ENCODE data around the gene DOCK1. TPM values are rescaled to one million over a fixed set of nuclear protein-coding genes. Genes with fewer than 3 reads are reported as not detected.

The DOCK1 gene
- total RNA-seq, 2 experiments from 2014 or later: 0.13 TPM; not detected in 1

GRCh38 chr10:127346604-127347003, 441.4 kb downstream of the DOCK1 start:
- H3K36me3 Mint-ChIP-seq (ENCODE audit: low read depth): no peaks in the 10 kb centered on the region
- no peak for DNase-seq
- ChIA-PET POLR2A (no interaction called here), CTCF (no interaction called here)
- H3K4me3 Mint-ChIP-seq: no peak overlapping the region
- H3K27me3 Mint-ChIP-seq: no peaks in the 10 kb centered on the region
- H3K4me1 Mint-ChIP-seq: no peaks in the 10 kb centered on the region
- H3K9me3 Mint-ChIP-seq: no peaks in the 10 kb centered on the region
- no peak overlapping the region for H3K27ac Mint-ChIP-seq

- Mint-ChIP-seq H3K4me1 (no peaks in the 10 kb centered on the region), H3K27me3 (no peaks in the 10 kb centered on the region), H3K36me3 (ENCODE audit: low read depth) (no peaks in the 10 kb centered on the region), H3K27ac (no peak overlapping the region), H3K4me3 (no peak overlapping the region), H3K9me3 (no peaks in the 10 kb centered on the region)
- ChIA-PET POLR2A (no interaction called here), CTCF (interaction anchor here (0.7 kb wide), 1 partner anchor 337 kb away, joined by 3 read pairs; no protein-coding TSS in a partner anchor)
- DNase-seq: no peak
These were observed 442.2 kb downstream of the DOCK1 start for GRCh38 chr10:127347202-127347959.

GRCh38 chr10:127349737-127350136, 444.5 kb downstream of the DOCK1 start:
- no peak for DNase-seq
- Mint-ChIP-seq H3K9me3 (no peaks in the 10 kb centered on the region), H3K36me3 (ENCODE audit: low read depth) (no peaks in the 10 kb centered on the region), H3K4me1 (no peaks in the 10 kb centered on the region), H3K27me3 (no peaks in the 10 kb centered on the region), H3K27ac (no peak overlapping the region), H3K4me3 (no peak overlapping the region)
- POLR2A ChIA-PET: no interaction called here
- CTCF ChIA-PET: no interaction called here

- no peaks in the 10 kb centered on the region for H3K36me3 Mint-ChIP-seq (ENCODE audit: low read depth)
- no peak for DNase-seq
- no peaks in the 10 kb centered on the region for H3K9me3 Mint-ChIP-seq
- no peaks in the 10 kb centered on the region for H3K27me3 Mint-ChIP-seq
- no peak overlapping the region for H3K4me3 Mint-ChIP-seq
- POLR2A ChIA-PET: no interaction called here
- no peaks in the 10 kb centered on the region for H3K4me1 Mint-ChIP-seq
- CTCF ChIA-PET: no interaction called here
- no peak overlapping the region for H3K27ac Mint-ChIP-seq
These were observed 446.3 kb downstream of the DOCK1 start for GRCh38 chr10:127351542-127351941.

- no peaks in the 10 kb centered on the region for H3K27me3 Mint-ChIP-seq
- H3K4me1 Mint-ChIP-seq: no peaks in the 10 kb centered on the region
- H3K27ac Mint-ChIP-seq: no peak overlapping the region
- ChIA-PET CTCF (no interaction called here), POLR2A (no interaction called here)
- H3K36me3 Mint-ChIP-seq (ENCODE audit: low read depth): no peaks in the 10 kb centered on the region
- no peaks in the 10 kb centered on the region for H3K9me3 Mint-ChIP-seq
- DNase-seq: no peak
- no peak overlapping the region for H3K4me3 Mint-ChIP-seq
These were observed 448.3 kb downstream of the DOCK1 start for GRCh38 chr10:127353544-127353943.

- H3K36me3 Mint-ChIP-seq (ENCODE audit: low read depth): no peaks in the 10 kb centered on the region
- no peak overlapping the region for H3K4me3 Mint-ChIP-seq
- no peaks in the 10 kb centered on the region for H3K9me3 Mint-ChIP-seq
- CTCF ChIA-PET: no interaction called here
- POLR2A ChIA-PET: no interaction called here
- no peak for DNase-seq
- H3K27me3 Mint-ChIP-seq: no peaks in the 10 kb centered on the region
- no peak overlapping the region for H3K27ac Mint-ChIP-seq
- H3K4me1 Mint-ChIP-seq: no peaks in the 10 kb centered on the region
These were observed 449.0 kb downstream of the DOCK1 start for GRCh38 chr10:127354255-127354654.

- H3K4me3 Mint-ChIP-seq: no peak overlapping the region
- no peaks in the 10 kb centered on the region for H3K36me3 Mint-ChIP-seq (ENCODE audit: low read depth)
- no peaks in the 10 kb centered on the region for H3K27me3 Mint-ChIP-seq
- no peaks in the 10 kb centered on the region for H3K4me1 Mint-ChIP-seq
- H3K27ac Mint-ChIP-seq: no peak overlapping the region
- ChIA-PET POLR2A (no interaction called here), CTCF (no interaction called here)
- H3K9me3 Mint-ChIP-seq: no peaks in the 10 kb centered on the region
- DNase-seq: no peak
These were observed 449.8 kb downstream of the DOCK1 start for GRCh38 chr10:127354992-127355391.

GRCh38 chr10:127356360-127356759, 451.1 kb downstream of the DOCK1 start:
- ChIA-PET CTCF (no interaction called here), POLR2A (no interaction called here)
- Mint-ChIP-seq H3K36me3 (ENCODE audit: low read depth) (no peaks in the 10 kb centered on the region), H3K27ac (no peak overlapping the region), H3K4me3 (no peak overlapping the region), H3K9me3 (no peaks in the 10 kb centered on the region), H3K27me3 (no peaks in the 10 kb centered on the region), H3K4me1 (no peaks in the 10 kb centered on the region)
- no peak for DNase-seq

- H3K9me3 Mint-ChIP-seq: no peaks in the 10 kb centered on the region
- H3K4me3 Mint-ChIP-seq: no peak overlapping the region
- CTCF ChIA-PET: no interaction called here
- H3K4me1 Mint-ChIP-seq: no peaks in the 10 kb centered on the region
- DNase-seq: no peak
- no peaks in the 10 kb centered on the region for H3K27me3 Mint-ChIP-seq
- H3K27ac Mint-ChIP-seq: no peak overlapping the region
- POLR2A ChIA-PET: no interaction called here
- H3K36me3 Mint-ChIP-seq (ENCODE audit: low read depth): no peaks in the 10 kb centered on the region
These were observed 452.0 kb downstream of the DOCK1 start for GRCh38 chr10:127357265-127357664.

- CTCF ChIA-PET: no interaction called here
- Mint-ChIP-seq H3K4me1 (no peaks in the 10 kb centered on the region), H3K36me3 (ENCODE audit: low read depth) (no peaks in the 10 kb centered on the region), H3K4me3 (no peak overlapping the region), H3K27ac (no peak overlapping the region), H3K27me3 (no peaks in the 10 kb centered on the region), H3K9me3 (no peaks in the 10 kb centered on the region)
- DNase-seq: no peak
- POLR2A ChIA-PET: no interaction called here
These were observed 453.1 kb downstream of the DOCK1 start for GRCh38 chr10:127358337-127358736.

- no peak for DNase-seq
- ChIA-PET POLR2A (no interaction called here), CTCF (no interaction called here)
- Mint-ChIP-seq H3K27me3 (no peaks in the 10 kb centered on the region), H3K36me3 (ENCODE audit: low read depth) (no peaks in the 10 kb centered on the region), H3K4me3 (no peak overlapping the region), H3K4me1 (no peaks in the 10 kb centered on the region), H3K27ac (no peak overlapping the region), H3K9me3 (no peaks in the 10 kb centered on the region)
These were observed 458.8 kb downstream of the DOCK1 start for GRCh38 chr10:127364034-127364433.

- H3K4me1 Mint-ChIP-seq: no peaks in the 10 kb centered on the region
- H3K27ac Mint-ChIP-seq: no peak overlapping the region
- no peak for DNase-seq
- H3K4me3 Mint-ChIP-seq: no peak overlapping the region
- POLR2A ChIA-PET: no interaction called here
- CTCF ChIA-PET: no interaction called here
- H3K36me3 Mint-ChIP-seq (ENCODE audit: low read depth): no peaks in the 10 kb centered on the region
- no peaks in the 10 kb centered on the region for H3K27me3 Mint-ChIP-seq
- H3K9me3 Mint-ChIP-seq: no peaks in the 10 kb centered on the region
These were observed 462.9 kb downstream of the DOCK1 start for GRCh38 chr10:127368101-127368500.

- ChIA-PET CTCF (no interaction called here), POLR2A (no interaction called here)
- DNase-seq: no peak
These were observed 463.7 kb downstream of the DOCK1 start for GRCh38 chr10:127368929-127369328.

GRCh38 chr10:127370601-127371000, 465.4 kb downstream of the DOCK1 start:
- Mint-ChIP-seq H3K4me1 (no peaks in the 10 kb centered on the region), H3K9me3 (no peaks in the 10 kb centered on the region)

More at GRCh38 chr10:127368929-127369328, 463.7 kb downstream of the DOCK1 start:
- H3K9me3 Mint-ChIP-seq: no peaks in the 10 kb centered on the region
- no peak overlapping the region for H3K27ac Mint-ChIP-seq
- H3K4me3 Mint-ChIP-seq: no peak overlapping the region
- no peaks in the 10 kb centered on the region for H3K27me3 Mint-ChIP-seq
- H3K36me3 Mint-ChIP-seq (ENCODE audit: low read depth): no peaks in the 10 kb centered on the region
- no peaks in the 10 kb centered on the region for H3K4me1 Mint-ChIP-seq

More at GRCh38 chr10:127370601-127371000, 465.4 kb downstream of the DOCK1 start:
- ChIA-PET CTCF (no interaction called here), POLR2A (no interaction called here)
- DNase-seq: no peak
- no peak overlapping the region for H3K4me3 Mint-ChIP-seq
- H3K27me3 Mint-ChIP-seq: no peaks in the 10 kb centered on the region
- no peak overlapping the region for H3K27ac Mint-ChIP-seq
- H3K36me3 Mint-ChIP-seq (ENCODE audit: low read depth): no peaks in the 10 kb centered on the region
